Stimulated activated CD4-positive, alpha-beta T cell treated with anti-CD3 and anti-CD28 coated beads, Interleukin-4, amount 100 ng/mL, for 1 hour (primary cell): ENCODE measurements around the gene NACC2.
A peak's percentile ranks its signal among the peaks of the same experiment; 100 is the strongest.

Source experiments
- DNase-seq: peaks from one replicate; pipeline ENCODE4 v3.0.0-alpha.2; 2020

The NACC2 gene

DNA sequence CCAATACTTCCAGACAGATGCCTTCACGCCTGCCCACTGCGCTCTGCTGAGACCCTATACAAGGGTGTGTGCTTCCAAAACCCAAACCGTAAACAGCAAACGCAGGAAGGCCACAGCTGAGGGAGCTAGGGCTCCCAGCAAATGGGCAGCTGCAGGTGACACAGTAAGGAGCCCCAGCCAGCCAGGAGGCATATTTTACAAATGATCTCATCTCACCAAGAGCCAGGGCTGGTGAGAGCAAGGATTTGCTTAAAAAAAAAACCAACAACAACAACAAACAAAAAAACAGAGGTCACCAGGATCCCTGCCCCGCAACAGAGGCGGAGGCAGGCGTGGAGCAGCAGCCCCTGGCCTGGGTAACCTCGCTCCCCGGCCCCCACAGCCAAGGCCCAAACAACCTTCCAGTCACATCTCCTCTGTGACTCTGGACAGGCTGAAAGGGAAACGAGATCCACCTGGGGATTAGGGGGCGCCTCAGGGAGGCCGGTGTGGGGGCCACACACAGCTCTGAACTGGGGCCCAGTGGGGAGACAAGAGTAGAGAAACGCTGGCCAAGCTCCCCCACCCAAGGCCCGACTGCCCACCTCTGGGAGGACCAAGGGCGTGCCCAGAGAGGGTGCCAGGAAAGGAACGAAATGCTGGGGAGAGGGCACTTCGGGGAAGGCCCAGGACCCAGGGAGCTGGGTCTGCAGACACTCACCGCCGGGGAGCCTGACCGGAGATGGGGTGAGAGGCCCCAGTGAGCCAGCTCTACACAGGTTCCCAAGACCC is 3.3 kb downstream of the NACC2 start:
- DNase-seq, result no peak

GRCh38 chr9:136090768-136091581 is 4.1 kb downstream of the NACC2 start:
- no peak for DNase-seq

GRCh38 chr9:136090056-136090735 is 4.9 kb downstream of the NACC2 start:
- DNase-seq, result no peak

DNA sequence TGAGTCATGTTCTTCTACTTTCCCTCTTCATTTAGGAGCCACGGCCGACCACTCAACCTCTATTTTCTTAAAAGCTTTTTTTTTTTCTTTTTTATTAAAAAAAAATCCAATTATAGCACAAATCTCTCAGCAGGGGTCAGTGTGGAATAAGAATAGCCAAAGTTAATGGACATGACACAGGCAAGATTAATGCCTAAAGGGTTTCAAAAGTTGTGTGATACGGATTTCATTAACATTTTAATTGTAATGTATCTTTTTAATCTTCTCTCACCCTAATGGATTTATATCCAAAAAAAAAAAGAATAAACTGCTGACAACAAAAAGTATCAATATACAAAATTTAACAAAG is 5.4 kb downstream of the NACC2 start:
- no peak for DNase-seq

DNA sequence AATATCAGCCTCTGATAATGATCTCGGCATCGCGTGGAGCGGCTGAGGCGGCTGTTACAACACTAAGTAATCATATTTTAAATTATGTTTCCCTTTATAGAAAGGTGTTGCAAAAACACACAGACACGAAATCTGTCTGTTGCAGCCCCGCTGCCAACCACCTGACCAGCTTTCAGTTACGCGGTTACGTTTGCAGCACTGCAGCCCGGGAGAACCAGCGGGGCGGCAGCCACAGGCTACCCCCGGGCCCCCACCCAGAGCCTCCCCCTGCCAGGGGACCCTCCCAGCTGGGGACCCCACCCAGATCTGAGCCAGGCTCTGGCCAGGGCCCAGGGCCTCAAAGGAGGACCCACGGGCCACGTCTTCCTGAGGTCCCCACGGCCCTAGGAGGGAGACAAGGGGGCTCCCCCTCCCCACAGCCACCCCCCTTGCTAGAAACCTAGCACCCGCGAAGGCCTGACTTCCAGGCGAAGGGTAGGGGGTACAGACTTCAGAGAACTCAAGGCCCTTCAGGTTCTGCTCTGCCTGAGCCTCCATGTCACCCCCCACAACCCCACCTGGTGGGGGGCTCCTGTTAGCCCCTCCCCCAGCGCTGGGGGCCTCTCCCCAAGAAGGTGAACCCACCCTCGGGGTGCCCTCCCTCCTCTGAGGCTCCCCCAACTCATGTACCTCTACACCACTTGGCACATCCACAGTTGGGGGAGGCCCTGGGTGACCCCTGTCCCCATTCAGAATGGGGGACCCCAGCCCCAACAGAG is 6.0 kb downstream of the NACC2 start:
- DNase-seq, result peak; percentile 1

GRCh38 chr9:136088481-136088938 is 6.6 kb downstream of the NACC2 start:
- DNase-seq, result peak; percentile 1

- no peak for DNase-seq
Measured at GRCh38 chr9:136087741-136088480, 7.2 kb downstream of the NACC2 start.

DNA sequence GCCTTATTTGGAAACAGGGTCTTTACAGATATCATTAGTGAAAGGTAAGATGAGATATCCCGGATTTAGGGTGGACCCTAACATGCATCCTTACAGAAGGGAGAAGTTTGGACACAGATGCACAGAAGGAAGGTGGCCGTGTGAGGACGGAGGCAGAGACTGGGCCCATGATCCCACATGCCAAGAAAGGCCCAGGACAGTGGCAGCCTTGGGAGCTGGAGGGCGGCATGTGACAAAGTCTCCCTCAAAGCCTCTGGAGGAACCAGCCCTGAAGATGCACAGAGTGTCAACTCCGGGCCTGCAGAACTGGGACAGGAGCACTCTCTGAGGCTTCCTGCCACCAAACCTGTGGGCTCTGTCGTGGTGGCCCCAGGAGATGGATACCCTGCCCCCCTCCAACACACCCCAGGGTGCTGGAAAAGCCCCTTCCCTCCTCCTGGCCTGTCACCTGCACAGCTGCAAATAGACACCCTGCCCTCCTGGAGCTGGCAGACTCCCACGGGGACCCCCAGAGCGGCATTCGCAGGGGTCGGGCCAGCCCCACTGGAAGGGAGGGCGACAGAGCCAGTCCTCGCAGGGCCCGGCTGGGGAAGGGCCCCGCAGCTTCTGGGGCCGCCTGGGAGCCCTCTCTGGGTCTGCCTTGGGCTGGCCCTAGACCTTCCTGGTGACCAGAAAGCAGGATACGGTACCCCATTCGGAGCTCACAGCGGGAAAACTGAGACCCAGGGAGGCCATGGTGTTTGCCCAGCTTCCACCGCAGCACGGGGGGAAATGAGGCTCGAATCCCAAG is 7.9 kb downstream of the NACC2 start:
- DNase-seq, result peak; percentile 1

GRCh38 chr9:136086213-136086881 is 8.7 kb downstream of the NACC2 start:
- DNase-seq, result peak; percentile 0

- DNase-seq, result no peak
Measured at GRCh38 chr9:136085815-136086212, 9.3 kb downstream of the NACC2 start.

GRCh38 chr9:136084063-136084944 is 10.8 kb downstream of the NACC2 start:
- peak; percentile 1 for DNase-seq

- DNase-seq, result no peak
Measured at GRCh38 chr9:136083558-136084062, 11.5 kb downstream of the NACC2 start.

- no peak for DNase-seq
Measured at GRCh38 chr9:136082496-136083361, 12.4 kb downstream of the NACC2 start.

DNA sequence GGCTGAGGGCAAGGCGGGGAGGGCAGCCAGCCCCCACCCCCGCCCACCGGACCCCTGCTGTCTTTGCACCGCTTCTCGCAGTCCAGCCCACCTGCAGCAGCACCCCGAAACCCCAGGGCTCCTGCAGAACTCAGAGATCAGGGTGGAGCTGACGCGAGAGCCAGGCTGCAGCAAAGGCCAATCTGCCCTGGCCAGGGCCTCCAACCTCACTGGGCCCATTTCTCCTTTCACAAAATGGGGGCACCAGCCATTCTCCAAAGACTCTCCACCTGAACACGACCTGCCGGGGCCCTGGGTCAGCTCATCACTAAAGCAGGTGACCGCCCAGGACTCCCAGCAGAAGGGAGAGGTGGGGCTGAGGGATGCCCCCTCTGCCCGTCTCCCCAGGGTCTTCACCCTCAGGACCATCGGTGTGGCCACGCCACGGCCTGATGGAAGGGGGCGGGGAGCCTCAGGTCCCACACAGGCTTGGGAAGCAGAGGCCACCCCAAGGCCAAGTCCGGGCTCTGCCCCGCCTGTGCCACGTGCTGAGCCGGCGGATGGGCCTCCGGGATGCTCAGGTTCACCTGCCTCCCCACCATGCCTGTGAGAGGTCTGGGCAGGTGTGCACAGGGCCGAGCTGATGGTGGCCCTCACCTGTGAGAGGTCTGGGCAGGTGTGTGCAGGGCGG is 13.1 kb downstream of the NACC2 start:
- DNase-seq, result no peak

- DNase-seq, result no peak
Measured at GRCh38 chr9:136081113-136081825, 13.8 kb downstream of the NACC2 start.

DNA sequence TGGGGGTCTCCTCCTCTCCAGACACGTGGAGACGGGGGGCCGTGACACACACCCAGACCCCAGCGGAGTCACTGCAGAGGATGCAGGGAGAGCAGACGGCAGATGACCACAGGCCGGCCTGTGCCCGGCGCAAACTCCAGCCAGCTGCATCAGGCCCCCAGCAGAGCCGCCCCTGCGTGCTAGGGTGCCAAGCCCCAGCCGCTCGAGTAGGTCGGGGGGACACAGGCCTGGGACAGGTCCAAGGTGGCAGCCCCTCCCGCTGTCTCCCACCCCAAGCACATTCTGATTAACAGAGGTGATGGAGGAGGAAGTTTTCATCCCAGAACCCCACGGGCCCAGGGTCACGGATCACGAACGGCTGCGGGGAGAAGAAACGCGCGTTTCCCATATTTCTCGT is 14.4 kb downstream of the NACC2 start:
- no peak for DNase-seq

- no peak for DNase-seq
Measured at GRCh38 chr9:136079916-136080246, 15.2 kb downstream of the NACC2 start.
